ENCODE results near the gene ZFP36L2. TPM values are rescaled to one million over a fixed set of nuclear protein-coding genes. Genes with fewer than 3 reads are reported as not detected.

ZFP36L2 gene
- polyA plus RNA-seq, 2 of the 4 experiments (the other 2 are of a cell fraction) = 10.5 to 17.3 TPM

- WGBS (ENCODE audit: missing lambda C conversion rate) = 94% methylated on average over 1 of the region's 1 CpG
- FAIRE-seq = no peak
- ChIA-PET CTCF (interaction anchor here (1.2 to 5.7 kb wide), 6 partner anchors 8 to 53 kb away, joined by 3 to 37 read pairs (median 8); no protein-coding TSS in a partner anchor), POLR2A (interaction anchor here (1.8 kb wide), 1 partner anchor 50 kb away, joined by 10 read pairs; the partner anchor contains the start of gene ZFP36L2)
- no peak for ATAC-seq
- TF ChIP-seq EHF (CRISPR knock-in tag; IDR thresholded peaks at IDR 0.05) = no peak
- TF ChIP-seq ATOH8 (CRISPR knock-in tag; IDR thresholded peaks at IDR 0.05; ENCODE audit: low read depth) = no peak
- TF ChIP-seq HOXB13 (CRISPR knock-in tag; IDR thresholded peaks at IDR 0.05; ENCODE audit: low read depth) = no peak
- no peak for TF ChIP-seq NPAS2 (CRISPR knock-in tag; IDR thresholded peaks at IDR 0.05; ENCODE audit: borderline replicate concordance)
- no peak for TF ChIP-seq KDM1A (IDR thresholded peaks at IDR 0.05; ENCODE audit: low read depth)
- no peak for TF ChIP-seq FOSL2 (IDR thresholded peaks at IDR 0.05)
- no peak for TF ChIP-seq FOSL2 (CRISPR knock-in tag; IDR thresholded peaks at IDR 0.05)
- TF ChIP-seq CBX2 (IDR thresholded peaks at IDR 0.05; ENCODE audit: borderline replicate concordance, low read depth) = no peak
- peaks cover 86% of the 10 kb centered on the region for H3K4me1 ChIP-seq
- H3K27ac ChIP-seq = peak overlapping the region in 1 of 2 experiments; percentile 93; a peak in 3 of 6 replicates
- no peak for DNase-seq (ENCODE audit: low read depth in 1 of 2, low spot score in 1 of 2)
- no peak overlapping the region for H3K4me3 ChIP-seq
- no peaks in the 10 kb centered on the region for H3K9me3 ChIP-seq
- no peak overlapping the region for H3K4me2 ChIP-seq
Measured at GRCh38 chr2:43176449-43176848, 50.0 kb downstream of the ZFP36L2 start.

GRCh38 chr2:43175876-43176275 is 50.5 kb downstream of the ZFP36L2 start:
- H3K27ac ChIP-seq = peak overlapping the region in 1 of 2 experiments; percentile 93; a peak in 3 of 6 replicates
- TF ChIP-seq MAZ (IDR thresholded peaks at IDR 0.05; ENCODE audit: borderline replicate concordance, low read depth, low read length) = no peak
- TF ChIP-seq EP300 (IDR thresholded peaks at IDR 0.05) = no peak
- no peak for TF ChIP-seq MAX (IDR thresholded peaks at IDR 0.05)
- TF ChIP-seq CHD4 (IDR thresholded peaks at IDR 0.05; ENCODE audit: borderline replicate concordance) = no peak
- no peak for TF ChIP-seq GATA3 (IDR thresholded peaks at IDR 0.05; ENCODE audit: borderline replicate concordance)
- DNase-seq (ENCODE audit: low read depth in 1 of 2, low spot score in 1 of 2) = no peak
- no peak for ATAC-seq
- CTCF ChIA-PET = interaction anchor here (1.4 to 1.6 kb wide), 2 partner anchors 13 to 152 kb away, joined by 4 read pairs; no protein-coding TSS in a partner anchor
- peaks cover 89% of the 10 kb centered on the region for H3K4me1 ChIP-seq
- POLR2A ChIA-PET = interaction anchor here (1.8 kb wide), 1 partner anchor 51 kb away, joined by 10 read pairs; the partner anchor contains the start of gene ZFP36L2
- H3K4me2 ChIP-seq = 0 out of 3 replicates have a peak overlapping the region, but pooled peaks have one; percentile 1
- FAIRE-seq = no peak
- no peak overlapping the region for H3K4me3 ChIP-seq
- 92% methylated on average over 9 of the region's 9 CpGs for WGBS (ENCODE audit: missing lambda C conversion rate)
- no peaks in the 10 kb centered on the region for H3K9me3 ChIP-seq

- TF ChIP-seq POLR2A (IDR thresholded peaks at IDR 0.05; ENCODE audit: low read length) (no peak), CHD4 (IDR thresholded peaks at IDR 0.05; ENCODE audit: borderline replicate concordance) (no peak), KDM5A (IDR thresholded peaks at IDR 0.05) (no peak), JUN (IDR thresholded peaks at IDR 0.05) (no peak), ZC3H11A (IDR thresholded peaks at IDR 0.05) (no peak), ZFP36 (IDR thresholded peaks at IDR 0.05; ENCODE audit: borderline replicate concordance, partially characterized antibody) (no peak), RNF2 (IDR thresholded peaks at IDR 0.05; ENCODE audit: borderline replicate concordance, low read depth) (no peak), NR3C1 (IDR thresholded peaks at IDR 0.05) (no peak), HEYL (CRISPR knock-in tag; IDR thresholded peaks at IDR 0.05) (no peak), RAD21 (conservative IDR thresholded peaks at IDR 0.05 in 1 of 2, IDR thresholded peaks at IDR 0.05 in 1 of 2) (no peak), MYC (IDR thresholded peaks at IDR 0.05; ENCODE audit: borderline replicate concordance, low read length) (no peak), REST (IDR thresholded peaks at IDR 0.05) (no peak), EP300 (IDR thresholded peaks at IDR 0.05) (no peak), BHLHE40 (IDR thresholded peaks at IDR 0.05; ENCODE audit: low read depth, low read length) (no peak), PHF8 (IDR thresholded peaks at IDR 0.05; ENCODE audit: borderline replicate concordance, low read depth) (no peak)
- FAIRE-seq (no peak), DNase-seq (ENCODE audit: low read depth in 1 of 2, low spot score in 1 of 2) (no peak), ATAC-seq (no peak)
- 50% methylated on average over 1 of the region's 1 CpG for WGBS (ENCODE audit: missing lambda C conversion rate)
- ChIA-PET POLR2A (interaction anchor here (0.9 to 1.3 kb wide), 2 partner anchors 16 to 45 kb away, joined by 3 to 4 read pairs; no protein-coding TSS in a partner anchor), CTCF (interaction anchor here (0.6 to 2.2 kb wide), 10 partner anchors 9 to 310 kb away, joined by 3 to 8 read pairs (median 4); no protein-coding TSS in a partner anchor)
- Histone ChIP-seq H3K27ac (peak overlapping the region; percentile 29 to 93), H3K4me1 (peaks cover 84% of the 10 kb centered on the region), H3K9me3 (no peaks in the 10 kb centered on the region), H3K4me2 (peak overlapping the region; percentile 40; the same call in 2 of the 3 replicates), H3K4me3 (no peak overlapping the region)
Measured at GRCh38 chr2:43175020-43175441, 51.4 kb downstream of the ZFP36L2 start.

All from A549 (cell line).